Transverse colon (tissue), 4 donors: ENCODE measurements around the gene SERPINB2. TPM values are rescaled to one million over a fixed set of nuclear protein-coding genes. Genes with fewer than 3 reads are reported as not detected.

Experiments used
- DNase-seq: peaks from one replicate; pipeline ENCODE4 v3.0.0-alpha.2; 2019
- H3K27ac ChIP-seq, 4 donors: fragments of 200-600 bp; sonication (generic); 2 replicates each; pipeline ENCODE4 v1.5.1; 2016 to 2018; ENCODE audit warnings: inconsistent platforms in 4 of 4
- H3K27me3 ChIP-seq: fragments of 200-600 bp; sonication (generic); 2 replicates; pipeline ENCODE4 v1.5.1; 2017; ENCODE audit warnings: inconsistent platforms
- H3K36me3 ChIP-seq, 4 donors: fragments of 200-600 bp; sonication (generic); 2 replicates each; pipeline ENCODE4 v1.5.1; 2017 to 2019; ENCODE audit warnings: inconsistent platforms in 4 of 4
- H3K4me1 ChIP-seq, 4 donors: fragments of 200-600 bp; sonication (generic); 2 replicates each; pipeline ENCODE4 v1.5.1; 2017 to 2020; ENCODE audit warnings: inconsistent platforms in 4 of 4
- H3K4me3 ChIP-seq, 4 donors: fragments of 200-600 bp; sonication (generic); 1 replicate in 1 of 4; 2 replicates in 3 of 4; pipeline versions ENCODE4 v1.5.1 to v1.6.1; 2017 to 2019; ENCODE audit warnings: inconsistent platforms in 4 of 4
- H3K9me3 ChIP-seq, 2 donors: fragments of 200-600 bp; sonication (generic); 2 replicates each; pipeline ENCODE4 v1.5.1; 2017 to 2019; ENCODE audit warnings: inconsistent platforms in 2 of 2
- EP300 ChIP-seq: sonication (generic); formaldehyde crosslinking; IDR thresholded peaks from one replicate; pipeline ENCODE4 v1.6.1; 2017; ENCODE audit warnings: antibody characterized with exemption, low read depth
- POLR2A ChIP-seq: fragments of 450-650 bp; IDR thresholded peaks from one replicate; pipeline ENCODE4 v1.6.1; 2016; ENCODE audit warnings: antibody characterized with exemption, mild to moderate bottlenecking, moderate library complexity
- POLR2AphosphoS5 ChIP-seq, 3 donors: sonication (generic); formaldehyde crosslinking; IDR thresholded peaks; one replicate each; pipeline ENCODE4 v1.6.1; 2016; ENCODE audit warnings: antibody characterized with exemption in 3 of 3
- WGBS, 2 donors: methylation state at CpG; one replicate each; pipeline ENCODE4 v1.1.5; 2018; ENCODE audit warnings: low coverage in 1 of 2; 5-methylcytosine and 5-hydroxymethylcytosine counted together
- in situ Hi-C, 4 donors: fragments of 200-750 bp; cut with MboI; loops; one replicate each; pipeline versions ENCODE4 v1.15.0 to v1.15.1; 2017; ENCODE audit warnings: low sequenced_read_pairs in 3 of 4, low pct_ligation_motif_present in 1 of 4, low pct_unique_long_range_greater_than_20kb in 1 of 4
- intact Hi-C: fragments of 100-400 bp; cut with DNase I; formaldehyde crosslinking; loops from one replicate; pipeline ENCODE4 v1.15.1; 2023; ENCODE audit warnings: low total_unique reads
- total RNA-seq, 4 donors: library from RNA; depleted of rRNA; stranded (reverse); fragments of >200 nt; gene quantifications; one replicate each; pipeline ENCODE4 v1.1.0, GENCODE V29; 2016
- TF ChIP-seq, protein P1 (sequence below), 5 experiments: fragments of 200-600 bp in 3 of 5; fragments of 450-650 bp in 2 of 5; sonication (generic) in 3 of 5; IDR thresholded peaks; 1 replicate in 2 of 5; 2 replicates in 3 of 5; pipeline ENCODE4 v1.5.1; 2016 to 2017; ENCODE audit warnings: antibody characterized with exemption in 5 of 5, inconsistent platforms in 3 of 5, mild to moderate bottlenecking in 2 of 5, moderate library complexity in 1 of 5

SERPINB2 gene
- total RNA-seq, 4 donors from 2014 or later: 48.3 TPM; not detected in 3

GRCh38 chr18:63905361-63905760, 17.9 kb downstream of the SERPINB2 start:
- WGBS, 2 donors: 85 to 100% methylated on average over 1 to 2 of the region's 2 CpGs
- no peak overlapping the region for H3K27ac ChIP-seq
- H3K9me3 ChIP-seq: no peaks in the 10 kb centered on the region
- intact Hi-C loops: no loop called here
- in situ Hi-C loops: no loop called here
- H3K4me3 ChIP-seq: no peak overlapping the region
- TF ChIP-seq, protein P1, sequence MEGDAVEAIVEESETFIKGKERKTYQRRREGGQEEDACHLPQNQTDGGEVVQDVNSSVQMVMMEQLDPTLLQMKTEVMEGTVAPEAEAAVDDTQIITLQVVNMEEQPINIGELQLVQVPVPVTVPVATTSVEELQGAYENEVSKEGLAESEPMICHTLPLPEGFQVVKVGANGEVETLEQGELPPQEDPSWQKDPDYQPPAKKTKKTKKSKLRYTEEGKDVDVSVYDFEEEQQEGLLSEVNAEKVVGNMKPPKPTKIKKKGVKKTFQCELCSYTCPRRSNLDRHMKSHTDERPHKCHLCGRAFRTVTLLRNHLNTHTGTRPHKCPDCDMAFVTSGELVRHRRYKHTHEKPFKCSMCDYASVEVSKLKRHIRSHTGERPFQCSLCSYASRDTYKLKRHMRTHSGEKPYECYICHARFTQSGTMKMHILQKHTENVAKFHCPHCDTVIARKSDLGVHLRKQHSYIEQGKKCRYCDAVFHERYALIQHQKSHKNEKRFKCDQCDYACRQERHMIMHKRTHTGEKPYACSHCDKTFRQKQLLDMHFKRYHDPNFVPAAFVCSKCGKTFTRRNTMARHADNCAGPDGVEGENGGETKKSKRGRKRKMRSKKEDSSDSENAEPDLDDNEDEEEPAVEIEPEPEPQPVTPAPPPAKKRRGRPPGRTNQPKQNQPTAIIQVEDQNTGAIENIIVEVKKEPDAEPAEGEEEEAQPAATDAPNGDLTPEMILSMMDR (IDR thresholded peaks at IDR 0.05): no peak
- TF ChIP-seq POLR2A: no peak
- no peak for TF ChIP-seq POLR2AphosphoS5 (IDR thresholded peaks at IDR 0.05)
- no peak for TF ChIP-seq EP300
- no peak for DNase-seq
- no peaks in the 10 kb centered on the region for H3K4me1 ChIP-seq
- H3K27me3 ChIP-seq: no peaks in the 10 kb centered on the region
- no peaks in the 10 kb centered on the region for H3K36me3 ChIP-seq

DNA sequence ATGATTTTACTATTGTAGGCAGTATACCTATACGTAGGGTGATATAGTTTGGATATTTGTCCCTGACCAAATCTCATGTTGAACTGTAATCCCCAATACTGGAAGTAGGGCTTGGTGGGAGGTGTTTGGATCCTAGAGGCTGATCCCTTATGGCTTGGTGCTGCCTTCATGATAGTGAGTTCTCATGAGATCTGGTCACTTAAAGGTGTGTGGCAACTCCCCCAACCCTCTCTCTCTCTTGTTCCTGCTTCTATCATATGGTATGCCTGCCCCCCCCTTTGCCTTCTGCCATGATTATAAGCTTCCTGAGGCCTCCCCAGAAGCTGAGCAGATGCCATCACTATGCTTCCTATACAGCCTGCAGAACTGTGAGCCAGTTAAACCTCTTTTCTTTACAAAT, 18.6 kb downstream of the SERPINB2 start:
- Histone ChIP-seq H3K27me3 (no peaks in the 10 kb centered on the region), H3K4me3 (no peak overlapping the region), H3K36me3 (no peaks in the 10 kb centered on the region), H3K4me1 (no peaks in the 10 kb centered on the region), H3K27ac (no peak overlapping the region), H3K9me3 (no peaks in the 10 kb centered on the region)
- intact Hi-C loops: no loop called here
- TF ChIP-seq, protein P1 (IDR thresholded peaks at IDR 0.05): no peak
- no peak for TF ChIP-seq POLR2AphosphoS5 (IDR thresholded peaks at IDR 0.05)
- TF ChIP-seq EP300: no peak
- TF ChIP-seq POLR2A: no peak
- no peak for DNase-seq
- 83 to 92% methylated on average over 1 of the region's 1 CpG for WGBS, 2 donors
- in situ Hi-C loops: no loop called here

GRCh38 chr18:63907664-63908063, 20.2 kb downstream of the SERPINB2 start, which contains the start of gene SERPINB10:
SERPINB10 (plus strand) TSS chr18:63907958; CDS start chr18:63915511, 7,553 bp downstream.
- in situ Hi-C loops (no loop called here), intact Hi-C loops (no loop called here)
- Histone ChIP-seq H3K4me1 (no peaks in the 10 kb centered on the region), H3K36me3 (no peaks in the 10 kb centered on the region), H3K27me3 (no peaks in the 10 kb centered on the region), H3K27ac (no peak within 1 kb of the TSS), H3K4me3 (no peak within 1 kb of the TSS), H3K9me3 (no peaks in the 10 kb centered on the region)
- TF ChIP-seq, protein P1 (IDR thresholded peaks at IDR 0.05): no peak
- TF ChIP-seq POLR2A: no peak
- no peak for TF ChIP-seq POLR2AphosphoS5 (IDR thresholded peaks at IDR 0.05)
- no peak for TF ChIP-seq EP300
- no peak for DNase-seq

GRCh38 chr18:63908858-63909257, 21.4 kb downstream of the SERPINB2 start:
- intact Hi-C loops: no loop called here
- H3K4me3 ChIP-seq: no peak overlapping the region
- no peaks in the 10 kb centered on the region for H3K9me3 ChIP-seq
- no peak for DNase-seq
- in situ Hi-C loops: no loop called here
- no peak overlapping the region for H3K27ac ChIP-seq
- TF ChIP-seq POLR2A (no peak), POLR2AphosphoS5 (IDR thresholded peaks at IDR 0.05) (no peak), EP300 (no peak)
- TF ChIP-seq, protein P1 (IDR thresholded peaks at IDR 0.05): no peak
- H3K36me3 ChIP-seq: no peaks in the 10 kb centered on the region
- H3K27me3 ChIP-seq: no peaks in the 10 kb centered on the region
- 75 to 82% methylated on average over 1 of the region's 1 CpG for WGBS, 2 donors
- H3K4me1 ChIP-seq: no peaks in the 10 kb centered on the region
